Measurements from ENCODE around the gene ZCCHC3. TPM values are rescaled to one million over a fixed set of nuclear protein-coding genes. Genes with fewer than 3 reads are reported as not detected.
"Not testable (repeated sequence)": the region's sequence is repeated elsewhere in the genome, so short reads cannot be mapped to it uniquely, and the experiment has no call there.

ZCCHC3 gene, protein sequence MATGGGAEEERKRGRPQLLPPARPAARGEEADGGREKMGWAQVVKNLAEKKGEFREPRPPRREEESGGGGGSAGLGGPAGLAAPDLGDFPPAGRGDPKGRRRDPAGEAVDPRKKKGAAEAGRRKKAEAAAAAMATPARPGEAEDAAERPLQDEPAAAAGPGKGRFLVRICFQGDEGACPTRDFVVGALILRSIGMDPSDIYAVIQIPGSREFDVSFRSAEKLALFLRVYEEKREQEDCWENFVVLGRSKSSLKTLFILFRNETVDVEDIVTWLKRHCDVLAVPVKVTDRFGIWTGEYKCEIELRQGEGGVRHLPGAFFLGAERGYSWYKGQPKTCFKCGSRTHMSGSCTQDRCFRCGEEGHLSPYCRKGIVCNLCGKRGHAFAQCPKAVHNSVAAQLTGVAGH
- total RNA-seq, result 15.8 and 18.8 TPM in 2 replicates

DNA sequence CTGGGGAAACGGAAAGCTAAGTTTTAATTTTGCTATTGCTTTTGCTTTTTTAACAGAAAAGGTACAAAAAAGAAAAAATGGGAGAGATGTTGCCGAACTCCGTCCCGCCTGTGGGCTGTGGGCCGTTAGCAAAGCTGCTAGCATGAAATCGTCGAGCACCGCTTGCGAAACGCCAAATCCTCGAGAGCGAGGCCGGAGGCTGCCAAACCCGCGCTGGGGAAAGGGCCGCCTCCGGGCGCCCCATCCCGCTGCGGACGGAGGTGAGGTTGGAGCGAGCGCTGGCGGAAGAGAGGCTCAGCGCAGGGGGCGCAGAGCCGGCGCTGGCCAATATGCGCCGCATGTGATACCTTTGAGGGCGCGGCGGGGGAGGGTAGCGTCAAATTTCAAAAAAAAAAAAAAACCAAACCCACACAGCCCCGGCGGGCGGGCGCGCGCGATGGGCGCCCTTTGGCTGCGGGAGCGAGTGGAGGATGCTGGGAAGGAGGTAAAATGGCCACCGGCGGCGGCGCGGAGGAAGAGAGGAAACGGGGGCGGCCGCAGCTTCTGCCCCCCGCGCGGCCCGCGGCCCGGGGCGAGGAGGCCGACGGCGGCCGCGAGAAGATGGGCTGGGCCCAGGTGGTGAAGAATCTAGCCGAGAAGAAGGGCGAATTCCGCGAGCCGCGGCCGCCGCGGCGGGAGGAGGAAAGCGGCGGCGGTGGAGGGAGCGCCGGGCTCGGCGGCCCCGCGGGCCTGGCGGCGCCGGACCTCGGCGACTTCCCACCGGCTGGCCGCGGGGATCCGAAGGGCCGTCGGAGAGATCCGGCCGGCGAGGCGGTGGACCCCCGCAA is at the start of gene ZCCHC3:
ZCCHC3 (plus strand) TSS at position 473 of the 827 bp plus-strand sequence; CDS start at position 490, 17 bp downstream.
- peak; percentile 71 to 90 for DNase-seq (ENCODE audit: low read depth in 2 of 2)

DNA sequence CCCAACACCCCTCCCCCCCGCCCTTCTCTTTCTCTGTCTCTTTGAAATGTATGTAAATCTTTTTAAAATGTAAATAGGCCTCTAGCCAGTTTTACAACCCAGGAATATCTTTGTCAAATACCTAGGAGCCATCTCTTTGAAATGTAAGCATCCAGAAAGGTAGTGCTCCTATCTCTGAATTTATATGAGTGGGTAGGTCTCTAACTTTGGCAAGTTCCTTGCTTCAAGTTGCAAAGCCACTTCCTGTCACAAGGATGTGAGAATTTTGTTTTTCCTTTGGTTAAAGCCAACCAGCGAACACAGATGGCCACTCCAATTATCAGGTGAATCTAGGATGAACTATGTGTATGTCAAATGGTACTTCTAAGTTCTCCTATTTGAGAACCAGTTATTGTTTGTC is 46.0 kb upstream of the ZCCHC3 start:
- no peak for DNase-seq (ENCODE audit: low read depth in 2 of 2)

DNA sequence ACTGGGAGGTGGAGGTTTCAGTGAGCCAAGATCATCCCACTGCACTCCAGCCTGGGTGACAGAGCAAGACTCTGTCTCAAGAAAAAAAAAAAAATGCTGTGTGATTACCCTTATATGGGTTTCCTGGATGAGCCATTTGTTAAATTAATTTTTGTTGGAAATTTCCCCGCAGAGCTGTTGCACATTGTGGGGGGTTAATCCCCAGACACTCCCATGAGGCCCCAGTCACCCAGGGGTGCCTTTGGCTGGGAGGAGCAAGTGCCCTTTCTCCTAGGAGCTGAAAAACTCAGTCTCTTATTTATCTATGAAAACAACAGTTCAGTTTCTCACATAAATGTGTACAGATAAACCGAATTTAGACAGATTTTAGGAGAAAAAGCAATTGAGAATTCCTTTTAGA is 44.6 kb upstream of the ZCCHC3 start:
- DNase-seq (ENCODE audit: low read depth in 2 of 2), result no peak

DNA sequence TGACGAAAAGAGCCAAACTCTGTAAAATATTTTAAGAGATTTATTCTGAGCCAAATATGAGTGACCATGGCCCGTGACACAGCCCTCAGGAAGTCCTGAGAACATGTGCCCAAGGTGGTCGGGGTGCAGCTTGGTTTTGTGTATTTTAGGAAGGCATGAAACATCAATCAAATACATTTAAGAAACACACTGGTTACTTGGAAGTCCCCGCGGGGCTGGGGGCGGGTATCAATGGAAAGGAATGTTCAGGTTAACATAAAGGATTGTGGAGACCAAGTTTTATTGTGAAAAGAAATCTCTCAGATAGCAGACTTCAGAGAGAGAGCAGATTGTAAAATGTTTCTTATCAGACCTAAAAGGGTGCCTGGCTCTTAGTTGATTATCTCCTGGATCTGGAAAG is 43.9 kb upstream of the ZCCHC3 start:
- DNase-seq (ENCODE audit: low read depth in 2 of 2), result not testable (repeated sequence)

DNA sequence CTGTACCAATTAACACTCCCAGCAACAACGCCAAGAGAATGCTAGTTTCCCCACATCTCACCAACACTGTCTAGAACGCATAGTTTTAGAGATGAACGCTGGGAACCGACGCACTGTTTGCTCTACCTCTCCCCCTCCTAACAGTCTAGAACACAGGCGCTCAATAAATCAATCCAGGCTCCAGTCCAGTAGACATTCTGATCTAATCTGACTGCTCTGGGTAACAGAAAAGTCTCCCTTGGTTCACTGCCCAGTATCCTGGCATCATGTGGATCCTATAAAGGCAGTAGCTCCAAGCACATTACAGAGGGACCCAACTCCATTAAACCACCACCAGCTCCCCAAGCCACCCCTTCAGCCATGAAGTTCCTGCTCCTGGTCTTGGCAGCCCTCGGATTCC is 40.0 kb upstream of the ZCCHC3 start, which contains the start of gene DEFB132:
DEFB132 (plus strand) TSS at position 306 of the 400 bp plus-strand sequence; CDS start at position 361, 55 bp downstream.
- DNase-seq (ENCODE audit: low read depth in 2 of 2), result no peak

DNA sequence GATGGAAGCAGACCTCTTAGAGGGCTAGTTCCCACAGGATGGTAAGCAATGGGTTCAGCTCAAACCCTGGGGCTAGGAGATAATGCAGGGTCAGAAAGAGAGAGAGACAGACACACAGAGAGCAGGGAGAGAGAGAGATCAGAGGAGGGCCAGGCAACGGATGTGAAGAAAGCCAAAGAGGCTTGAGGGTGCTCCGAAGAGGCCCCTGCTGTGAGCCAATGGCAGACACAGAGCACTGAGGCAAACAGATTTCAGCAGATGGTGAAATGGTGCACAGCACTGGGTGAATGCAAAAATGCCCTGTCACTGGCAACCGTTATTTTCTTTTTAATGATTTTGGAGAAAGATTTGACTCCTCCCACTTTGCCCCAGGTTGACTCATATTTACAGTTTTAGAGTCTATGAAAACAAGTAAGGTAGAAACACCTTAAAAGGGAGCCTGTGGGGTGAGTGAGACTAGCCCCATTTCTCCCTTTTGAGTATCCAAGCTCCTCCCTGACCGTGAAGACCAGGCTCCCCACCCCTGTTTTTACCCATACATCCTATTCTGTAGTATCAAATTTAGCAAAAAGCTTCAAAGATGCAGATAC is 39.0 kb upstream of the ZCCHC3 start:
- DNase-seq (ENCODE audit: low read depth in 2 of 2), result no peak

DNA sequence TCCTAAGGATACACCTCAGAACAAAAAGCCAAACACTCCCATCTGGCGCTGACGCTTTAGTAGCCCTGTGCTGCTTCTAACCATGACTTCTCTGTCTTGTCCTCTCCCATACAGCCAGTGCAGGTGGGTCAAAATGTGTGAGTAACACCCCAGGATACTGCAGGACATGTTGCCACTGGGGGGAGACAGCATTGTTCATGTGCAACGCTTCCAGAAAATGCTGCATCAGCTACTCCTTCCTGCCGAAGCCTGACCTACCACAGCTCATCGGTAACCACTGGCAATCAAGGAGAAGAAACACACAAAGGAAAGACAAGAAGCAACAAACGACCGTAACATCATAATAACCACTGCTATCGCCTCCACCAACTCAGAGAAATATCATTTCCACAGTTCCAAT is 38.4 kb upstream of the ZCCHC3 start:
- peak; percentile 38 to 60 for DNase-seq (ENCODE audit: low read depth in 2 of 2)

DNA sequence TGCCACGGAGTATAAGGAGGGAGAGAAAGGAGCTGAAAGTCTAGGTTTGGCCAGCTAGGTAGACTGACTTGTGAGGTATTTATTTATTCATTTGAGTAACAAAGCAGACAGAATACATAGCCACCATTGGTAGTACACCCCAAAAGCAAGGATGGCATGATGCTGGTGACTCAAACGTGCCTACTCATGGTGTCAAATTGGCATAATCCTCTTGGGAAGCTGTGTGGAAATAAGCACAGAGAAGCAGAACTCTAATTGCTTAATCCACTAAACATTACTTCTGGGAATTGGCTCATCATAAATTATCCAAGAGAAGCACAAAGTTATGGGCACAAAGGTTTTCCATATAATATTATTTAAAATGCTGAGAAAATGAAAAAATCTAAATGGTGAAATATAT is 37.4 kb upstream of the ZCCHC3 start:
- no peak for DNase-seq (ENCODE audit: low read depth in 2 of 2)

DNA sequence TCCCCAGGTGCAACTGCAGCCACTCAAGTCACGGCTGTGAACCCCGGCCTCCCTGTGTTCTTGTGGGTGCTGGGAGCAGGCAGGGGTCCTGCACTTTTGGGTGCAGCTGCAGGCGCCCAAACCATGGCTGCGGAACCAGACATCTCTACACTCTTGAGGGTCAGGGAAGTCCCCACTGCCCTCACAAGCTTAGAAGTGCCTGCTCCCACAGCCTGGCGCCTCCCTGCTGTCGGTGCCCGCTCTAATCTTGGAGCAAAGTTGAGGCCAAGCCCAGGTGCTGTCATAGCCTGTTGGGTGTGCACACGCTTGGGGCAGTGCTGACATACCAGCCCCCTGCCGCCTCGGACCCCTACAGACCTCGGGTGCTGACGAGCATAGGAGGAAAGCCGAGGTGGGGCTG is 33.7 kb upstream of the ZCCHC3 start:
- DNase-seq (ENCODE audit: low read depth in 2 of 2), result no peak

DNA sequence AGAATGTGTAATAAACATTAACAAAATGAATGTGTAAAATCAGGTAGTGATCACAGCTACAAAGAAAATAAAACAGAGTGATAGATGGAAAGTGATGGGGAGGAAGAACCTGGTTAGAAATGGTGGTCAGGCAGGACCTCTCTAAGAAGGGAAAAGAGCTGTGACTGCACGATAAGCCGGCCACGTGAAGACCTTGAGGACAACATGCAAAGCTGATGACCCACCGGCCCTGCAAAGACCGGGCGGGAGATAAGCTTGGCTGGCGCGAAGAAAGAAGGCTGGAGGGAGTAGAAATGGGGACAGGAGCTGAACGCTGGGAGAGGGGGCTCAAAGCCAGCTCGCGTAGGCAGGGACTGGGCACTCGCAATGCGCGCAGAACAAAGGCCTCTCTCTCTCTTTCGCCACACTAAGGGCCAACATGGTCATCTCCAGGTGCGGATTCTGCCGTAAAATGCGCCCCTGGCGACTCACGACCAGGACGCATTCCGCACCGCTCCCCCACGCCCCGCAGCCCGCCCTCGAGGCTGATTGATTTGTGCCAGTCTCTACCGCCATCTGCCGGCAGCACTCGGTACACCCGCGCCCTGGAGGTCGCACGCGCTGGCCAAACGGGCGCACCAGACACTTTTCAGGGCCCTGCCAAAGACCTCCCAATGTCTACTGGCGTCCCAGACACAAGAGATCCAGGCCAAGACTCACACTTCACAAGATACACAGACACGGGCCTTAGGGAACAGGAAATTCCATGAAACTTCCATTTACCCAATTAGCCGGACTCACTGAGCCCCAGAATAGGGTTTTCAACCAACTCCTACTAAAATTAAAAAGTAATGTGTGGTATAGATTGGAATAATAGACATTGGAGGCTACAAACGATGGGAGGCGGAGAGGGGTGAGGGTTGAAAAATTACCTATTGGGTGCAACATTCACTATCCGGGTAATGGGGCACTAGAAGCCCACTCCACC is 30.5 kb upstream of the ZCCHC3 start:
- DNase-seq (ENCODE audit: low read depth in 2 of 2), result peak; percentile 54 to 81

DNA sequence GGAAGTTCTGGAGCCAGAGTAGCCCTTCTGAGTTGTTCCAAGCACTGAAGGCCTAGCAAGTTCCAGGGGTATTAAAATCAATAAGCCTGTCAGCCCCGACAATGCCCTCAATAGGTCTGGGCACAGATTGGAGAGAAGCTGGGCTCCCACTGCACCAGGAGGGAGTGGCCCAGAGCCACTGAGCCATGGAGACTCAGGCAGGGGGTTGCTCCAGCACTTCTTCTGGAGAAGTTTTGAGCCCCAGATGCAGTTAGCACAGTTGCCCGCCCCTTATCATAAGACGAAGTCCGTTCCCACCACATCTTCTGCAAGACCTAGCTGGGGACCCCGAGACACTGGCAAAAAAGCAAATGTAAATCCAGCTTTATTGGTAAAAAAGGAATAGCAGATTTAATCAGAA is 26.9 kb upstream of the ZCCHC3 start:
- no peak for DNase-seq (ENCODE audit: low read depth in 2 of 2)

DNA sequence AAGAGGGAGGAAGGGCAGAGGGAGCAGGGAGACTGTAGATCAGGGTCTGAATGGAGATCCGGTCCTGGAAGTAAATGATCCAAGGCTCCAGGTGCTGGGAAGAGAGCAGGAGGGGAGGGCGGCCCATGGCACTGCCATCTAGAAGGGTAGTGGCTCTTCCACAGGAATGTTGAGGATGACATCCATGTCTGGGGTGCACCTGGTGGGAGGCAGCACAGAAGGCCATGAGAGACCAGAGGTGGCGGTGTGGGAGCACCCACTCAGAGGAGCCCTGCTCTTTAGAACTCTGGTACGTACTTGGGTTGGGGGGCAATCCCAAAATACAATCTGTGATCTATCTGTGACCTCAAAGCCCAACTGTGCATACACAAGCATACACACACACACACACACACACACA is 26.3 kb upstream of the ZCCHC3 start:
- DNase-seq (ENCODE audit: low read depth in 2 of 2), result no peak

DNA sequence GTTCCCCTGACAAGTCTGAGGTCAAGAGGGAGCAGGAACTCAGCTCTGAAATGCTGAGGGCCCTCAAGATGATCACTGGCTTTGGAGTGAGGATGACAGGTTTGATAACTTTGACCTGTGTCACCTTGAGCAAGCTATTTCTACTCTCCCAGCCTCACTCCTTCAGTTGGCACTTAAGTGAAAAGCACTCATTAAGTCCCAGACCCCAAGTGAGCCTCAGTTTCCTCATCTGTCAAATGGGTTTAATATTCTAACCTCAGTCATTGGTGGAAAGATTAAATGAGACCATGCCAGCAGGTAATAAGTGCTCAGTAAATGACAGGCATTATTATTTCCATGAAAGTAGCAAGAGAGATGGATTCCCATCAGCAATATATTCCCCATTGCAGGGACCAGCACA is 25.8 kb upstream of the ZCCHC3 start:
- DNase-seq (ENCODE audit: low read depth in 2 of 2), result no peak

DNA sequence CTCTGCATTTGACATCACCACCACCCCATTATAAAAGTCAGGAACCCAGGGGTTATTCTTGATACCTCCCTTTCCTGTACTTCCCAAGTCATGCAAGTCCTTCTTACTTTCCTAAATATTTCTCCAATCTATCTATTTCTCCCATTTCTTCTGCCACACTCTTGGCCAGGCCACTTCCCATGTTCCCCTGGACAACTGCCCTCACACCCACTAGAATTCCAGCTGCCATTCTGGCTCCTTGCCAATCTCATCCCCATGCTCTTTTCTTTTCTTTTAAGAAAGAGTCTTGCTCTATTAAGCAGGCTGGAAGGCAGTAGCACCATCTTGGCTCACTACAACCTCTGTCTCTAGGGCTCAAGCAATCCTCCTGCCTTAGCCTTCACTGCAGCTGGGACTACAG is 24.7 kb upstream of the ZCCHC3 start:
- no peak for DNase-seq (ENCODE audit: low read depth in 2 of 2)

DNA sequence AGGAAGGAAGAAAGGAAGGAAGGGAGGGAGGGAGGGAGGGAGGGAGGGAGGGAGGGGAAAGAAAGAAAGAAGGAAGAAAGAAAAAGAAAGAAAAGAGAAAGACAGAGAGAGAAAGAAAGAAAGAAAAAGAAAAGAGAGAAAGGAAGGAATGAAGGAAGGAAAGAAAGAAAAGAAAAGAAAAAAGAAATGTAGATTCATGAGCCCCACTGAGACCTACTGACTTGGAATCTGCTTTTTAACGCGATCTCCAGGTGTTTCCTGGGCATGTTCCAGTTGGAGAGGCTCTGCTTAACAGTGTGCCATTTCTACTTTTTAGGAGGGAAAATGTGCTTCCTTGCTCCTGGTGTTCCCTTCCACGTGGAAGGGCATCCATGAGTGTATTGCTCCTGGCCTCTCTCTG is 23.5 kb upstream of the ZCCHC3 start:
- no peak for DNase-seq (ENCODE audit: low read depth in 2 of 2)

DNA sequence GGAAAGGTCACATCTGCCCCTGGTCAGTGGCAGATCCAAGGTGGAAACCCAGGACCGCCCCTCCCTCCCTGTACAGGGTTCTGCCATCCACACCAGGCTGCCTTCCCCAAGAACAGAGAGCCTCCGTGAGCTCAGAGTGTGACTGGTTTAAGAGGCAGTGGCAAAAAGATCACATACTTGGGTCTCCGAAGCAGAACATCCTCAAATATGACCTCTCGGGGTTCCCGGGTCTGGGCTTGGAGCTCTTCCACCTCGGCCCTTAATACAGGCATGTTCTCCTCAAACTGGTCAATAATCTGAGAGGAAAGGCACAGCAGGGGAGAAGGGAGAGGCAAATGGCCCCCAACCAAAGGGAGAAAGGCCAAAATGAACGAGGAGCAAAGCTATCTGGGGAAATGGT is 21.6 kb upstream of the ZCCHC3 start:
- DNase-seq (ENCODE audit: low read depth in 2 of 2), result no peak

DNA sequence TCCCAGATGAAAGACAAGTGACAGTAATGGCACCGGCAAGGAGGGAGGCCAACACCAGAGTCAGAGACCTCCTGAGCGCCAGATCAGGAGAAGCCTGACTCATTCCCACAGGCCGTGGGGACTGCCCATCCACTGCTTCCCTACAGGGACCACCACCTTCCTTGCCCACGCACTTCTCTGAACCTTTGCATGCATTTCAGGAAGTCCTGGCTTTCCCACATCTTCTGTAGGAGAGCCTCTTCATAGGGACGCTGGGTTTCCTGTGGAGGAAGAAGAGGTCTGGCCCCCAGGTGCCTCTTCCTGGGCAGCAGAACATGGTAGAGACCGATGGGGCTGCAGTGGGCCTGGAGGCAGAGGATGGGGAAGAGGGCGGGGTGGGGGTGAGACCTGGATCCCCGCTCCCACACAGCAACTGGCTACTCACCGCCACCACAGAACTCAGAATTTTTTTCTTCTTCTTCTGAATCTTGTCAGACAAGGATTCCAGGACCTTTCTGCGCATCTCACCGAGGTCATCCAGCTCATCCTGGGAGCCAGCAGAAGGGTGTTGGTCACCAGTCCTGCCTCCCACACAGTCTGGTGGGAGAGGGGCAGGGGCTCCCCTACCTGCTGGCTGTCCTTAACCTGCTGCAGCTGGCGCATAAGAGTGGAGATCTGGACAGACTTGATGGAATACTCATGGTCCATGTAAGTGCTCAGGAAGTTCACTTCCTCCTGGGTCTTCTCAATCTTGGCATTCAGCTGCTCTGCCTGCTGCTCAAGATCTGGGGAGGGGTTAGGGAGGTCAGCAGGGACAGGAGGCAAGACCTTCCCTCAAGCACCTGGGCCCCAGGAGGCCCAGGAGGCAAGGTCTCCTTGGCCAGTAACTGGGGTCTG is 20.5 kb upstream of the ZCCHC3 start:
- DNase-seq (ENCODE audit: low read depth in 2 of 2), result no peak

DNA sequence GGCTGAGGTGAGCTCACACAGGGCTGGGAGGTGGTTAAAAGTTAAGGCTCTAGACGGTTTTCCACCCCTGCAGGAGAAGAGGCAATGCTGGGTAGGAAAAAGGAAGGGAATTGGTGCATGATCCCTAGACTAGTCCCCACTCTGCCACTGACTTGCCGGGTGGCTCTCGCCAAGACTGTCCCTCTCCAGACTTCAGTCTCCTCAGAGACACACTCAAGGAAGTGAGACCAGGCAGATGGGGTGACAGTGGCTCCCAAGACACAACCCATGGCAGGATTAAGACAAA is 19.9 kb upstream of the ZCCHC3 start:
- no peak for DNase-seq (ENCODE audit: low read depth in 2 of 2)

DNA sequence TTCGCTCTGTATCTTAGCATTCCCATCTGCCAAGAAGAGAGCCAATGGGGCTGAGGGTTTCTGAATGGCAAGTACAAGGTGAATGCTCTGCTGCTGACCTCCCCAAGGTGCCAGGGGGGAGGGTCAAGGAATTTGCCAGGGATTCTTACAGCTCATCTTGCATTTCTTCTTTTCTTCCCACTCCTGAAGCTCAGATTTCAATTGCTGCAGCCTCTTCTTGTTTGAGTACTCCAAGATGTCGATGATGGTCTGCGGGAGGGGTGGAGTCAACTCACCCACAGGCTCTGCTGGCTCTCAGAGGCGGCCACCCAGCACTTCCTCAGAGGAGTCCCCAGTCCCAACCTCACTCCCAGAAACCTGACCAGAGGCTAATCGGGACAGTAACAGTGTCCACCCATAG is 19.2 kb upstream of the ZCCHC3 start:
- no peak for DNase-seq (ENCODE audit: low read depth in 2 of 2)
